ENCODE results near the gene CENPX. TPM values are rescaled to one million over a fixed set of nuclear protein-coding genes. Genes with fewer than 3 reads are reported as not detected.

CENPX gene
- total and polyA plus RNA-seq, 2 of the 13 experiments (the other 11 are each of a cell fraction or from before 2014, with no cell fraction given), result 92.7 to 170 TPM

DNA sequence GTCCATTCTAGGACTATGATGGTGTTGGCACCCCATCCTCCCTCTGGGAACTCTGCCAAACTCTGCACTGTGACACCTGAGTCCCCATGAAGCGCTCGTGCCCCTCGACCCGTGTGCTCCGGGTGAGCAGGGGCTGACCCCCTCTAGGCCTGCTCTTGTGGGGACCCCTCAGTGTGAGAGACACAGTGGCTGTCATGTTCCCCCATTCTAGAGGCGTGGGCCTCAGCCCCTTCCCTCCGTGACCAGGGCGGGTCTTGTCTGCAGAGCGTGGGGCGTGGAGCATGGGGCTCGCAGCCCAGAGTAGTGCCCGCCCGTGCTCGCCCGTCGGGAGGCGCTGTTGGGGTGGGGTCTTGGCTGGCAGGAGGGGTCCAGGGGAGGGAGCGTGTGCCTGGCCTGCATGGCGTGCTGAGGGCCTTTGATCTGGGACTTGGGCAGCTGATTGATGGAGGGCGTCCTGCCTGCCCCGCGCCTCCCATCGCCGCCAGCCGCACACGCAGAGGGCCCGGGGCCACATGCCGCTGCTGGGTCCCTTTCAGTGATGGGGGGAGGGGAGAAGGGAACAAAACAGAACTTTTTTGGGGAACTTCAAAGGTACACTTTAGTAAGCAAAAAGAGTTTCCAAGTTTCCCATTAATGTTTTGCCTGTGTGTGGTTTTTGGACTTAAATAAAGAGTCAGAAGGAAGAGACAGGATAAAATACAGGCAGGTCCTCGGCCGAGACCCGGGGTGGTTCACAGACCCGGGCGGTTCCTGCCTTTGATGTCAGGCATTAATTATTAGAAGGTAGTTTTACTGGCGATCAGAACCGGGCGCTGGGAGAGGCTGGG, 22.5 kb downstream of the CENPX start (continued):
- TF ChIP-seq, protein P1, sequence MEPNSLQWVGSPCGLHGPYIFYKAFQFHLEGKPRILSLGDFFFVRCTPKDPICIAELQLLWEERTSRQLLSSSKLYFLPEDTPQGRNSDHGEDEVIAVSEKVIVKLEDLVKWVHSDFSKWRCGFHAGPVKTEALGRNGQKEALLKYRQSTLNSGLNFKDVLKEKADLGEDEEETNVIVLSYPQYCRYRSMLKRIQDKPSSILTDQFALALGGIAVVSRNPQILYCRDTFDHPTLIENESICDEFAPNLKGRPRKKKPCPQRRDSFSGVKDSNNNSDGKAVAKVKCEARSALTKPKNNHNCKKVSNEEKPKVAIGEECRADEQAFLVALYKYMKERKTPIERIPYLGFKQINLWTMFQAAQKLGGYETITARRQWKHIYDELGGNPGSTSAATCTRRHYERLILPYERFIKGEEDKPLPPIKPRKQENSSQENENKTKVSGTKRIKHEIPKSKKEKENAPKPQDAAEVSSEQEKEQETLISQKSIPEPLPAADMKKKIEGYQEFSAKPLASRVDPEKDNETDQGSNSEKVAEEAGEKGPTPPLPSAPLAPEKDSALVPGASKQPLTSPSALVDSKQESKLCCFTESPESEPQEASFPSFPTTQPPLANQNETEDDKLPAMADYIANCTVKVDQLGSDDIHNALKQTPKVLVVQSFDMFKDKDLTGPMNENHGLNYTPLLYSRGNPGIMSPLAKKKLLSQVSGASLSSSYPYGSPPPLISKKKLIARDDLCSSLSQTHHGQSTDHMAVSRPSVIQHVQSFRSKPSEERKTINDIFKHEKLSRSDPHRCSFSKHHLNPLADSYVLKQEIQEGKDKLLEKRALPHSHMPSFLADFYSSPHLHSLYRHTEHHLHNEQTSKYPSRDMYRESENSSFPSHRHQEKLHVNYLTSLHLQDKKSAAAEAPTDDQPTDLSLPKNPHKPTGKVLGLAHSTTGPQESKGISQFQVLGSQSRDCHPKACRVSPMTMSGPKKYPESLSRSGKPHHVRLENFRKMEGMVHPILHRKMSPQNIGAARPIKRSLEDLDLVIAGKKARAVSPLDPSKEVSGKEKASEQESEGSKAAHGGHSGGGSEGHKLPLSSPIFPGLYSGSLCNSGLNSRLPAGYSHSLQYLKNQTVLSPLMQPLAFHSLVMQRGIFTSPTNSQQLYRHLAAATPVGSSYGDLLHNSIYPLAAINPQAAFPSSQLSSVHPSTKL (CRISPR knock-in tag; IDR thresholded peaks at IDR 0.05), result peak; percentile 23
- peak; percentile 52 for TF ChIP-seq ZKSCAN5 (CRISPR knock-in tag; IDR thresholded peaks at IDR 0.05)
- TF ChIP-seq ZNF589 (CRISPR knock-in tag; conservative IDR thresholded peaks at IDR 0.05), result peak; percentile 21; the same call in 1 of the 2 replicates
- TF ChIP-seq HNRNPK (IDR thresholded peaks at IDR 0.05; ENCODE audit: low read depth, low read length, poor library complexity, severe bottlenecking), result peak; percentile 80
- TF ChIP-seq ZC3H13 (CRISPR knock-in tag; IDR thresholded peaks at IDR 0.05), result peak; percentile 82; the same call in 1 of the 2 replicates
- TF ChIP-seq MYC (CRISPR knock-in tag; IDR thresholded peaks at IDR 0.05; ENCODE audit: borderline replicate concordance), result peak; percentile 38
- TF ChIP-seq DR1 (CRISPR knock-in tag; IDR thresholded peaks at IDR 0.05), result peak; percentile 24; the same call in 1 of the 2 replicates
- TF ChIP-seq HDAC1 (CRISPR knock-in tag; IDR thresholded peaks at IDR 0.05), result peak; percentile 85
- TF ChIP-seq ZNF136 (CRISPR knock-in tag; IDR thresholded peaks at IDR 0.05; ENCODE audit: low read depth), result peak; percentile 34
- peak; percentile 67; the same call in 1 of the 2 replicates for TF ChIP-seq TBX2 (CRISPR knock-in tag; IDR thresholded peaks at IDR 0.05; ENCODE audit: borderline replicate concordance)
- peak; percentile 11; the same call in 1 of the 2 replicates for TF ChIP-seq JUN (CRISPR knock-in tag; IDR thresholded peaks at IDR 0.05)
- TF ChIP-seq ZMAT3 (CRISPR knock-in tag; conservative IDR thresholded peaks at IDR 0.05), result peak; percentile 79
- TF ChIP-seq ZNF772 (CRISPR knock-in tag; IDR thresholded peaks at IDR 0.05), result peak; percentile 8; the same call in 1 of the 2 replicates
- TF ChIP-seq SATB2 (CRISPR knock-in tag; IDR thresholded peaks at IDR 0.05), result peak; percentile 96; the same call in 1 of the 2 replicates
- TF ChIP-seq ZNF205 (CRISPR knock-in tag; IDR thresholded peaks at IDR 0.05), result peak; percentile 37; the same call in 1 of the 2 replicates
- TF ChIP-seq HNF4G (IDR thresholded peaks at IDR 0.05; ENCODE audit: borderline replicate concordance, low read depth, low read length), result no peak; the same call in 1 of the 2 replicates
- TF ChIP-seq HNF4G (CRISPR knock-in tag; IDR thresholded peaks at IDR 0.05; ENCODE audit: borderline replicate concordance, low read depth), result peak; percentile 75
- TF ChIP-seq POGZ (CRISPR knock-in tag; IDR thresholded peaks at IDR 0.05), result peak; percentile 58; the same call in 1 of the 2 replicates
- TF ChIP-seq STAG1 (CRISPR knock-in tag; IDR thresholded peaks at IDR 0.05), result peak; percentile 38
- TF ChIP-seq JUND (CRISPR knock-in tag; IDR thresholded peaks at IDR 0.05), result peak; percentile 74; the same call in 1 of the 2 replicates
- peak; percentile 86; the same call in 1 of the 2 replicates for TF ChIP-seq CREM (IDR thresholded peaks at IDR 0.05)
- no peak for TF ChIP-seq CREM (CRISPR knock-in tag; IDR thresholded peaks at IDR 0.05)
- TF ChIP-seq SP4 (CRISPR knock-in tag; IDR thresholded peaks at IDR 0.05), result 0 out of 2 replicates have a peak, but pooled peaks have one; percentile 41
- peak; percentile 80; the same call in 1 of the 2 replicates for TF ChIP-seq ZNF333 (CRISPR knock-in tag; IDR thresholded peaks at IDR 0.05; ENCODE audit: borderline replicate concordance)
- peak; percentile 62; the same call in 1 of the 2 replicates for TF ChIP-seq HHEX (CRISPR knock-in tag; IDR thresholded peaks at IDR 0.05)
- peak; percentile 79 for TF ChIP-seq SP5 (CRISPR knock-in tag; IDR thresholded peaks at IDR 0.05; ENCODE audit: borderline replicate concordance, low read depth)
- peak; percentile 69 for TF ChIP-seq TFDP1 (CRISPR knock-in tag; IDR thresholded peaks at IDR 0.05; ENCODE audit: borderline replicate concordance)

Measured in HepG2 (cell line).